ENCODE results near the gene RIPOR3.

DNA sequence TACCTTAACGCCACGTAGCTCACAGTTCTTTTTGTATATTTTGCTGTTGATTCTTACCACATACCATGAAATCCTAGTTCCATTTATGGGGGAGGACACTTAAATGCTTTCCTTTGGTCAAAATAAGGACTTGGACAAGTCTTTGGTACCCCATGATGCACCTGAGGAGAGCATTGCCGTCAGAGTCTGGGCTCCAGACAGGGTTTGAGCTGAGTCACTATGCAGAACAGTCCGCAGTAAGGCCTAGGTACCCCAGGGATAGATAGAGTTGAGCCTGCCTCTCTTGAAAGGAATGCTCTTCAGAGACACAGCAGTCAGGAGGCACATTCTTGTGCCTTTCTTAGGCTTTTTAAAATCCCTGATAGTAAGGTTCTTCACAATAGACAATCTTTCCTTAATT, 46.0 kb upstream of the RIPOR3 start:
- TF ChIP-seq EZH2phosphoT487 (conservative IDR thresholded peaks at IDR 0.05; ENCODE audit: low read length) (no peak), CTCF (IDR thresholded peaks at IDR 0.05; ENCODE audit: insufficient read depth, low read length, poor library complexity, severe bottlenecking) (no peak)
